HepG2 (cell line): ENCODE results near the gene LSS. TPM values are rescaled to one million over a fixed set of nuclear protein-coding genes. Genes with fewer than 3 reads are reported as not detected.

Experiments used
- ATAC-seq: fragments of 200-7000 bp; cut with Tn5 transposase; 3 replicates; pipeline ENCODE4 v1.9.1; 2020; ENCODE audit warnings: mild to moderate bottlenecking, moderate library complexity
- BruUV-seq: library from RNA; stranded (reverse); fragments of 400-500 nt; replicated peaks from 2 replicates; lab custom pipeline; 2021; lab: Mats Ljungman, UMichigan
- CTCF ChIA-PET: fragments of 300-600 bp; formaldehyde crosslinking; extraction: SDS; loops from one replicate; lab custom pipeline; 2021; ENCODE audit warnings: low total read pairs, inconsistent platforms, low intra/inter-chr PET ratio; lab: Yijun Ruan, JAX
- POLR2A ChIA-PET: fragments of 350-600 bp; sonication (Branson Sonifier 250); formaldehyde crosslinking; loops from one replicate; lab custom pipeline; 2020; ENCODE audit warnings: antibody characterized with exemption, inconsistent platforms; lab: Yijun Ruan, JAX
- DNase-seq: peaks from one replicate; pipeline ENCODE4 v3.0.0-alpha.2; 2015; ENCODE audit warnings: low spot score
- FAIRE-seq: peaks from 3 replicates; lab custom pipeline; 2011; peaks lifted over from hg19 to GRCh38; lab: Jason Lieb, UNC
- H2AFZ ChIP-seq: one replicate; pipeline ENCODE4 v1.6.1; 2011; ENCODE audit warnings: low read length, inconsistent platforms
- H3K27ac ChIP-seq: fragments of 300-600 bp; 3 replicates; pipeline ENCODE4 v1.8.0; 2011; ENCODE audit warnings: mixed run types, mild to moderate bottlenecking, mixed read lengths, low read length, inconsistent platforms; ENCODE audit not compliant: insufficient read depth; ENCODE audit errors: extremely low read length
- H3K27me3 ChIP-seq, 2 experiments: fragments of 200-600 bp in 1 of 2; 2 replicates in 1 of 2; 3 replicates in 1 of 2; pipeline versions ENCODE4 v1.6.0 to v1.8.0; 2011; ENCODE audit warnings: low read length in 2 of 2, mild to moderate bottlenecking in 2 of 2, moderate library complexity in 2 of 2, inconsistent platforms in 1 of 2; ENCODE audit not compliant: insufficient read depth in 2 of 2, control insufficient read depth in 1 of 2
- H3K36me3 ChIP-seq, 2 experiments: fragments of 200-600 bp in 1 of 2; replicated peaks in 1 of 2; 2 replicates in 1 of 2; 3 replicates in 1 of 2; pipeline versions ENCODE4 v1.5.1 to v1.8.0; 2011; ENCODE audit warnings: low read length in 2 of 2, inconsistent platforms in 1 of 2; ENCODE audit not compliant: insufficient read depth in 2 of 2, control insufficient read depth in 1 of 2
- H3K4me1 ChIP-seq: 2 replicates; pipeline ENCODE4 v1.5.1; 2012; ENCODE audit warnings: low read length, inconsistent platforms; ENCODE audit not compliant: insufficient read depth
- H3K4me2 ChIP-seq: 2 replicates; pipeline ENCODE4 v1.6.0; 2011; ENCODE audit warnings: low read depth, low read length, inconsistent platforms
- H3K4me3 ChIP-seq, 3 experiments: fragments of 200-600 bp in 1 of 3; sonication (generic), shearing (Covaris generic) in 1 of 3; replicated peaks in 1 of 3; 2 replicates each; pipeline ENCODE4 v1.5.1; 2011 to 2016; ENCODE audit warnings: low read length in 3 of 3, inconsistent platforms in 2 of 3, low read depth in 2 of 3, mild to moderate bottlenecking in 2 of 3, control low read depth in 1 of 3, mixed read lengths in 1 of 3; ENCODE audit not compliant: insufficient read depth in 1 of 3
- H3K79me2 ChIP-seq: one replicate; pipeline ENCODE4 v1.6.1; 2011; ENCODE audit warnings: low read length, inconsistent platforms; ENCODE audit not compliant: insufficient read depth
- H3K9ac ChIP-seq: 2 replicates; pipeline ENCODE4 v1.6.0; 2011; ENCODE audit warnings: mild to moderate bottlenecking, low read depth, low read length, inconsistent platforms; ENCODE audit not compliant: insufficient read depth
- H3K9me3 ChIP-seq: 2 replicates; pipeline ENCODE4 v1.5.1; 2012; ENCODE audit warnings: mild to moderate bottlenecking, low read length
- H4K20me1 ChIP-seq: 2 replicates; pipeline ENCODE4 v1.6.0; 2011; ENCODE audit warnings: inconsistent platforms, mild to moderate bottlenecking, low read length, moderate library complexity; ENCODE audit not compliant: insufficient read depth
- ARID5B ChIP-seq: IDR thresholded peaks from 2 replicates; pipeline ENCODE4 v1.4.0; 2020; ENCODE audit warnings: mild to moderate bottlenecking, missing genetic modification reagents
- DBP ChIP-seq: sonication (generic); formaldehyde crosslinking; IDR thresholded peaks from 2 replicates; pipeline ENCODE4 v1.4.0; 2020; ENCODE audit warnings: missing genetic modification reagents; ENCODE audit errors: not compliant biosample characterization
- GTF2F1 ChIP-seq: fragments of 150-350 bp; IDR thresholded peaks from 2 replicates; pipeline ENCODE4 v1.6.1; 2014; ENCODE audit warnings: low read length
- HMGA1 ChIP-seq: sonication (generic); formaldehyde crosslinking; conservative IDR thresholded peaks from 2 replicates; pipeline ENCODE4 v1.4.0; 2020; ENCODE audit warnings: missing genetic modification reagents
- KDM4B ChIP-seq: sonication (generic); formaldehyde crosslinking; IDR thresholded peaks from 2 replicates; pipeline ENCODE4 v1.4.0; 2020; ENCODE audit warnings: missing genetic modification reagents
- MBNL3 ChIP-seq: fragments of 250-450 bp; sonication (Bioruptor Pico); conservative IDR thresholded peaks from 2 replicates; pipeline ENCODE4 v1.8.0; 2022; ENCODE audit warnings: mild to moderate bottlenecking, inconsistent platforms
- MED13 ChIP-seq: sonication (generic); formaldehyde crosslinking; IDR thresholded peaks from 2 replicates; pipeline ENCODE4 v1.5.0; 2020; ENCODE audit warnings: missing genetic modification reagents
- PCBP1 ChIP-seq: fragments of 200-400 bp; formaldehyde crosslinking; IDR thresholded peaks from 2 replicates; pipeline ENCODE4 v1.6.1; 2017; ENCODE audit warnings: mild to moderate bottlenecking, low read depth, low read length, borderline replicate concordance
- SCMH1 ChIP-seq: sonication (generic); formaldehyde crosslinking; IDR thresholded peaks from 2 replicates; pipeline ENCODE4 v1.9.0; 2021; ENCODE audit warnings: missing genetic modification reagents, mild to moderate bottlenecking, borderline replicate concordance
- THYN1 ChIP-seq: sonication (generic); formaldehyde crosslinking; IDR thresholded peaks from 2 replicates; pipeline ENCODE4 v1.8.1; 2023; ENCODE audit warnings: low read depth, mild to moderate bottlenecking, moderate library complexity, missing genetic modification reagents, borderline replicate concordance
- ZNF180 ChIP-seq: sonication (generic); formaldehyde crosslinking; IDR thresholded peaks from 2 replicates; pipeline ENCODE4 v1.4.0; 2020; ENCODE audit warnings: low read depth, missing genetic modification reagents, borderline replicate concordance
- ZNF414 ChIP-seq: sonication (generic); formaldehyde crosslinking; IDR thresholded peaks from 2 replicates; pipeline ENCODE4 v1.5.0; 2020; ENCODE audit warnings: missing genetic modification reagents
- ZNF572 ChIP-seq: sonication (generic); formaldehyde crosslinking; IDR thresholded peaks from 2 replicates; pipeline ENCODE4 v1.5.1; 2020; ENCODE audit warnings: mild to moderate bottlenecking, missing genetic modification reagents
- WGBS: methylation state at CpG from one replicate; pipeline ENCODE4 v1.1.6; 2017; ENCODE audit warnings: low lambda C conversion rate; 5-methylcytosine and 5-hydroxymethylcytosine counted together
- in situ Hi-C: cut with HindIII; loops from 2 replicates; pipeline ENCODE4 v1.10.0; 2017; ENCODE audit warnings: low pct_unique_long_range_greater_than_20kb; ENCODE audit not compliant: extremely low pct_ligation_motif_present
- intact Hi-C: fragments of 100-400 bp; cut with micrococcal nuclease; formaldehyde crosslinking; loops from one replicate; pipeline ENCODE4 v1.10.0; 2022; ENCODE audit not compliant: unreplicated experiment
- polyA plus RNA-seq, 8 experiments: library from polyadenylated mRNA; depleted of rRNA in 3 of 8; stranded (reverse) in 7 of 8; unstranded in 1 of 8; fragments of >200 nt; fragmentation: Illumina TruSeq in 4 of 8; extraction: Trizol in 4 of 8; gene quantifications; 2 replicates each; pipeline versions ENCODE4 v1.2.1 to v1.2.3, GENCODE V29; 2011 to 2016; ENCODE audit warnings: low read depth in 4 of 8, missing spikeins in 1 of 8, mixed read lengths in 1 of 8; ENCODE audit not compliant: insufficient read depth in 1 of 8
- total RNA-seq, 5 experiments: library from RNA; depleted of rRNA; stranded (reverse); fragments of >200 nt; fragmentation: Illumina TruSeq; extraction: Trizol; gene quantifications; 2 replicates each; pipeline ENCODE4 v1.2.3, GENCODE V29; 2016; ENCODE audit warnings: low read depth in 1 of 5

The LSS gene
- total and polyA plus RNA-seq, 2 of the 13 experiments (the other 11 are each of a cell fraction or from before 2014, with no cell fraction given) = 72.6 to 113 TPM

GRCh38 chr21:46158666-46159300 is 69.8 kb downstream of the LSS start:
- TF ChIP-seq KDM4B (no peak), ARID5B (CRISPR knock-in tag) (no peak), ZNF572 (no peak), ZNF414 (no peak), MBNL3 (no peak), PCBP1 (no peak), THYN1 (CRISPR knock-in tag) (no peak), SCMH1 (CRISPR knock-in tag) (no peak), DBP (CRISPR knock-in tag) (no peak), HMGA1 (CRISPR knock-in tag) (no peak), GTF2F1 (no peak), MED13 (CRISPR knock-in tag) (no peak), ZNF180 (CRISPR knock-in tag) (no peak)
- TF ChIP-seq, all 625 proteins: peak for 0
- no peak overlapping the region for H3K9ac ChIP-seq
- no peak overlapping the region for H2AFZ ChIP-seq
- no peaks in the 10 kb centered on the region; a peak in 2 of 5 replicates for H3K27me3 ChIP-seq
- no peak overlapping the region for H3K4me2 ChIP-seq
- no peaks in the 10 kb centered on the region for H3K9me3 ChIP-seq
- no peaks in the 10 kb centered on the region for H4K20me1 ChIP-seq
- H3K4me3 ChIP-seq = no peak overlapping the region
- no peaks in the 10 kb centered on the region for H3K36me3 ChIP-seq
- CTCF ChIA-PET = no interaction called here
- H3K79me2 ChIP-seq = peaks cover 15% of the 10 kb centered on the region
- FAIRE-seq (no peak), ATAC-seq (no peak), DNase-seq (no peak)
- in situ Hi-C loops = no loop called here
- POLR2A ChIA-PET = no interaction called here
- WGBS = 70% methylated on average over 9 of the region's 10 CpGs
- intact Hi-C loops = loop anchor here (5.0 kb wide), 1 partner anchor 69 kb away; the partner anchor contains the start of gene LSS
- peaks cover 26% of the 10 kb centered on the region for H3K4me1 ChIP-seq
- BruUV-seq = no TSS peak
- no peak overlapping the region for H3K27ac ChIP-seq
